Activated B cell treated with CpG ODN at 0.5 μM for 24 hours (primary cell): ENCODE data around the gene C6orf52. TPM values are rescaled to one million over a fixed set of nuclear protein-coding genes. Genes with fewer than 3 reads are reported as not detected.
"Not testable (repeated sequence)": the region's sequence is repeated elsewhere in the genome, so short reads cannot be mapped to it uniquely, and the experiment has no call there.

ENCODE experiments used
- ATAC-seq: fragments of 200-7000 bp; cut with Tn5 transposase; one replicate; pipeline ENCODE4 v1.10.0; 2021; ENCODE audit warnings: low read depth, mild to moderate bottlenecking, moderate library complexity
- CTCF ChIA-PET: fragments of 350-600 bp; sonication (Branson Sonifier 250); formaldehyde crosslinking; loops from one replicate; lab custom pipeline; 2021; ENCODE audit warnings: antibody characterized with exemption; lab: Charles Lee
- POLR2A ChIA-PET: fragments of 350-600 bp; sonication (Branson Sonifier 250); formaldehyde crosslinking; loops from one replicate; lab custom pipeline; 2021; ENCODE audit warnings: antibody characterized with exemption; lab: Charles Lee
- DNase-seq: peaks from one replicate; pipeline ENCODE4 v3.0.0; 2022
- H3K27ac Mint-ChIP-seq: one replicate; pipeline ENCODE4 v1.8.0; 2020; ENCODE audit warnings: mixed read lengths
- H3K27me3 Mint-ChIP-seq: one replicate; pipeline ENCODE4 v1.8.0; 2021; ENCODE audit warnings: mixed read lengths
- H3K36me3 Mint-ChIP-seq: one replicate; pipeline ENCODE4 v1.8.0; 2021; ENCODE audit warnings: low read depth, mixed read lengths
- H3K4me1 Mint-ChIP-seq: one replicate; pipeline ENCODE4 v1.8.0; 2021; ENCODE audit warnings: mixed read lengths
- H3K4me3 Mint-ChIP-seq: one replicate; pipeline ENCODE4 v1.8.0; 2020; ENCODE audit warnings: mild to moderate bottlenecking, mixed read lengths
- H3K9me3 Mint-ChIP-seq: one replicate; pipeline ENCODE4 v1.8.0; 2020; ENCODE audit warnings: mixed read lengths
- intact Hi-C: fragments of 100-400 bp; cut with micrococcal nuclease; formaldehyde crosslinking; loops from one replicate; pipeline ENCODE4 v1.15.1; 2024
- total RNA-seq: library from RNA; stranded (reverse); gene quantifications from 2 replicates; pipeline ENCODE4 v1.2.3, GENCODE V29; 2022
- TF ChIP-seq, protein P1 (sequence below): fragments of 200-600 bp; IDR thresholded peaks from one replicate; pipeline ENCODE4 v1.8.0; 2022; ENCODE audit warnings: antibody characterized with exemption, mild to moderate bottlenecking

C6orf52 gene
- total RNA-seq, 1 donor from 2014 or later = 1.0 TPM

DNA sequence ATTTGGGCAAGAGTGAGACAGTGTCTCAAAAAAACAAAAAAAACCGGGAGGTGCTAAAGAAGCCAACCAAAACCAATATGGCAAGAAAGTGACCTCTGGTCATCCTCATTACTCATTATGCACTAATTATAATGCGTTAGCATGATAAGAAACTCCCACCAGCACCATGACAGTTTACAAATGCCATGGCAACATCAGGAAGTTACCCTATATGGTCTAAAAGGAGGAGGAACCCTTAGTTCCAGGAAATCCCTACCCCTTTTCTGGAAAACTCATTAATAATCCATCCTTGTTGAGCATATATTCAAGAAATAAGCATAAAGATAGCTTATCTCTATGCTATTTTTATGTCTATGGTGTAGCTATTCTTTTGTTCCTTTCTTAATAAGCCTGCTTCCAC lies 31.7 kb downstream of the C6orf52 start:
- Mint-ChIP-seq H3K4me3 (no peak overlapping the region), H3K9me3 (no peaks in the 10 kb centered on the region), H3K36me3 (no peaks in the 10 kb centered on the region), H3K27me3 (peaks cover 10% of the 10 kb centered on the region), H3K27ac (no peak overlapping the region), H3K4me1 (peaks cover 3% of the 10 kb centered on the region)
- POLR2A ChIA-PET = interaction anchor here (0.6 kb wide), 1 partner anchor 32 kb away, joined by 4 read pairs; the partner anchor contains the start of gene PAK1IP1
- CTCF ChIA-PET = no interaction called here
- intact Hi-C loops = no loop called here
- TF ChIP-seq, protein P1, sequence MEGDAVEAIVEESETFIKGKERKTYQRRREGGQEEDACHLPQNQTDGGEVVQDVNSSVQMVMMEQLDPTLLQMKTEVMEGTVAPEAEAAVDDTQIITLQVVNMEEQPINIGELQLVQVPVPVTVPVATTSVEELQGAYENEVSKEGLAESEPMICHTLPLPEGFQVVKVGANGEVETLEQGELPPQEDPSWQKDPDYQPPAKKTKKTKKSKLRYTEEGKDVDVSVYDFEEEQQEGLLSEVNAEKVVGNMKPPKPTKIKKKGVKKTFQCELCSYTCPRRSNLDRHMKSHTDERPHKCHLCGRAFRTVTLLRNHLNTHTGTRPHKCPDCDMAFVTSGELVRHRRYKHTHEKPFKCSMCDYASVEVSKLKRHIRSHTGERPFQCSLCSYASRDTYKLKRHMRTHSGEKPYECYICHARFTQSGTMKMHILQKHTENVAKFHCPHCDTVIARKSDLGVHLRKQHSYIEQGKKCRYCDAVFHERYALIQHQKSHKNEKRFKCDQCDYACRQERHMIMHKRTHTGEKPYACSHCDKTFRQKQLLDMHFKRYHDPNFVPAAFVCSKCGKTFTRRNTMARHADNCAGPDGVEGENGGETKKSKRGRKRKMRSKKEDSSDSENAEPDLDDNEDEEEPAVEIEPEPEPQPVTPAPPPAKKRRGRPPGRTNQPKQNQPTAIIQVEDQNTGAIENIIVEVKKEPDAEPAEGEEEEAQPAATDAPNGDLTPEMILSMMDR = no peak
- ATAC-seq (no peak), DNase-seq (no peak)

DNA sequence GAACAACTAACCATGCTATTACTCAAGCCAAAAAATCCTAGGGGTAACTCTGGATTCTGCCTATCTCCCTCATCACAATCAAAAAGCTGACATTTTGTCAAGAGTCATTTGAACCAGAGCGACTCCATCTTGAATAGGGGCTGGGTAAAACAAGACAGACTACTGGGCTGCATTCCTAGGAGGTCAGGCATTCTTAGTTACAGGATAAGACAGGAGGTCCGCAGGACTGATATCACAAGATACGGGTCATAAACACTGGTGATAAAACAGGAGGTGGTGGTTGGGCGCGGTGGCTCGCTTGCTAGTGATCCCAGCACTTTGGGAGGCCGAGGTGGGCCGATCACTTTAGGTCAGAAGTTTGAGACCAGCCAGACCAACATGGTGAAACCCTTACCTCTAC lies 32.2 kb downstream of the C6orf52 start:
- Mint-ChIP-seq H3K27me3 (peaks cover 6% of the 10 kb centered on the region), H3K27ac (no peak overlapping the region), H3K9me3 (no peaks in the 10 kb centered on the region), H3K4me3 (no peak overlapping the region), H3K4me1 (peaks cover 3% of the 10 kb centered on the region), H3K36me3 (no peaks in the 10 kb centered on the region)
- DNase-seq (no peak), ATAC-seq (no peak)
- intact Hi-C loops = no loop called here
- TF ChIP-seq, protein P1 = no peak
- CTCF ChIA-PET = no interaction called here
- POLR2A ChIA-PET = interaction anchor here (0.6 kb wide), 1 partner anchor 33 kb away, joined by 4 read pairs; the partner anchor contains the start of gene PAK1IP1

DNA sequence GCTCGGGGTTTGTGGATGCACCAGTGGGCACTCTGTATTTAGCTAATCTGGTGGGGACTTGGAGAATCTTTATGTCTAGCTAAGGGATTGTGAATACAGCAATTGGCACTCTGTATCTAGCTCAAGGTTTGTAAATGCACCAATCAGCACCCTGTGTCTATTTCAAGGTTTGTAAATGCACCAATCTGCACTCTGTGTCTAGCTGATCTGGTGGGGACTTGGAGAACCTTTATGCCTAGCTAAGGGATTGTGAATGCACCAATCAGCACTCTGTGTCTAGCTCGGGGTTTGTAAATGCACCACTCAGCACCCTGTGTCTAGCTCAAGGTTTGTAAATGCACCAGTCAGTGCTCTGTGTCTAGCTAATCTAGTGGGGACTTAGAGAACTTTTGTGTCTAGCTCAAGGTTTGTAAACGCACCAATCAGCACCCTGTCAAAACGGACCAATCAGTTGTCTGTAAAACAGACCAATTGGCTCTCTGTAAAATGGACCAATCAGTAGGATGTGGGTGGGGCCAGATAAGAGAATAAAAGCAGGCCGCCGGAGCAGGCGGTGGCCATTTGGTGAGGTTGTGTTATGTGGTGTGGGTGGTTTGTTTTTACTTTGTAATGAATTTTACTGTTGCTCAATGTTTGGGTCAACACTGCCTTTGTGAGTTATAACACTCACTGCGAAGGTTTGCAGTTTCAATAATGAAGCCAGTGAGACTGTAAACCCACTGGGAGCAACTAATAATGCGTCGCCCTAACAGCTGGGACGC lies 33.8 kb downstream of the C6orf52 start:
- intact Hi-C loops, H3K27me3 Mint-ChIP-seq, H3K9me3 Mint-ChIP-seq, DNase-seq, CTCF ChIA-PET, ATAC-seq, H3K36me3 Mint-ChIP-seq, H3K27ac Mint-ChIP-seq, H3K4me1 Mint-ChIP-seq: not testable (repeated sequence)
- peak overlapping the region; percentile 55 for H3K4me3 Mint-ChIP-seq
- POLR2A ChIA-PET = interaction anchor here (1.6 kb wide), 1 partner anchor 17 kb away, joined by 3 read pairs; no protein-coding TSS in a partner anchor

DNA sequence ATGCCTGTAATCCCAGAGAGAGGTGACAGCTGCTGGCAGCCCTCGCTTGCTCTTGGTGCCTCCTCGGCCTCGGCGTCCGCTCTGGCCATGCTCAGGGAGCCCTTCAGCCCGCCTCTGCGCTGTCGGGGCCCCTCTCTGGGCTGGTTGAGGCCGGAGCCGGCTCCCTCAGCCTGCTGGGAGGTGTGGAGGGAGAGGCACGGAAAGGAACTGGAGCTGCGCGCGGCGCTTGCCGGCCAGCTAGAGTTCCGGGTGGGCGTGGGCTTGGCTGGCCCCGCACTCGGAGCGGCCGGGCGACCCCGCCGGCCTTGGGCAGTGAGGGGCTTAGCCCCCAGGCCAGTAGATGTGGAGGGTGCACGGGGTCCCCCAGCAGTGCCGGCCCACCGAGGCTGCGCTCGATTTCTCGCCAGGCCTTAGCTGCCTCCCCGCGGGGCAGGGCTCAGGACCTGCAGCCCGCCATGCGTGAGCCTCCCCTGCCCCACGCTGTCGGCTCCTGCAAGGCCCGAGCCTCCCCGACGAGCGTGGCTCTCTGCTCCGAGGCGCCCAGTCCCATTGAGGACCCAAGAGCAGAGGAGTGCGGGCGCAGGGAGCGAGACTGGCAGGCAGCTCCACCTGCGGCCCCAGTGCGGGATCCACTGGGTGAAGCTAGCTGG lies 34.6 kb downstream of the C6orf52 start:
- ChIA-PET POLR2A (interaction anchor here (1.6 kb wide), 1 partner anchor 16 kb away, joined by 3 read pairs; no protein-coding TSS in a partner anchor), CTCF (no interaction called here)
- peaks cover 15% of the 10 kb centered on the region for H3K27me3 Mint-ChIP-seq
- H3K4me1 Mint-ChIP-seq = peaks cover 12% of the 10 kb centered on the region
- H3K27ac Mint-ChIP-seq = no peak overlapping the region
- H3K36me3 Mint-ChIP-seq = no peaks in the 10 kb centered on the region
- TF ChIP-seq, protein P1 = no peak
- intact Hi-C loops = no loop called here
- ATAC-seq (no peak), DNase-seq (no peak)
- H3K9me3 Mint-ChIP-seq = no peaks in the 10 kb centered on the region
- H3K4me3 Mint-ChIP-seq = peak overlapping the region; percentile 55

DNA sequence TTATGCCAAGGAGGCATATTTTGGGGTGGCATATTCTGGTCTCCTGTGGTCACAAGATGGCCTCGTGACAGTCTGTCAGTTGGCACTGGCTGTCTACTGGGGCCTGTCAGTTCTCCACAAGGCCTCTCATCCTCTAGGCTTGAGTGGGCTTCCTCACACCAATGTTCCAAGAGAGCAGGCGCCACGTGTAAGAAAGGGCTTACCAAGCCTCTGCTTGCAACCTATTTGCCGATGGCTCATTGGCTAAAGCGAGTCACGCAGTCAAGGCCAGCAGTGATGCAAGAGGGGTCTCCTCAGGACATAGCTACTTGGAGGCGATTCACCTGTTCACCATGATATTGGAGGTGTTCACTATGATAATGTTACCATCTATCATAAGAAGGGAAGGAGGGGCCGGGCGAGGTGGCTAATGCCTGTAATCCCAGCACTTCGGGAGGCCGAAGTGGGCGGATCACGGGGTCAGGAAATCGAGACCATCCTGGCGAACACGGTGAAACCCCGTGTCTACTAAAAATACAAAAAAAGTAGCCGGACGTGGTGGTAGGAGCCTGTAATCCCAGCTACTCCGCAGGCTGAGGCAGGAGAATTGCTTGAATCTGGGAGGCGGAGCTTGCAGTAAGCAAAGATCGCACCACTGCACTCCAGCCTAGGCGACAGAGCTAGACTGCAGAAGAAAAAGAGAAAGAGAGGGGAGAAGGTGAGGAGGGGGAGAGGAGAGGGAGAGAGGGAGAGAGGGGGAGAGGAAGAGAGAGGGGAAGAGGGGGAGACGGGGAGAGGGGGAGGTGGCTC lies 35.3 kb downstream of the C6orf52 start:
- TF ChIP-seq, protein P1 = no peak
- H3K9me3 Mint-ChIP-seq = no peaks in the 10 kb centered on the region
- intact Hi-C loops = no loop called here
- ATAC-seq (no peak), DNase-seq (no peak)
- no peak overlapping the region for H3K27ac Mint-ChIP-seq
- ChIA-PET POLR2A (interaction anchor here (1.6 kb wide), 1 partner anchor 15 kb away, joined by 3 read pairs; no protein-coding TSS in a partner anchor), CTCF (interaction anchor here (0.7 kb wide), 1 partner anchor 40 kb away, joined by 3 read pairs; no protein-coding TSS in a partner anchor)
- H3K4me3 Mint-ChIP-seq = peak overlapping the region; percentile 56
- peaks cover 17% of the 10 kb centered on the region for H3K27me3 Mint-ChIP-seq
- no peaks in the 10 kb centered on the region for H3K36me3 Mint-ChIP-seq
- peaks cover 11% of the 10 kb centered on the region for H3K4me1 Mint-ChIP-seq
